GM21576 (cell line): ENCODE measurements around the gene MTARC2.

Experiments used
- ATAC-seq: cut with Tn5 transposase; IDR thresholded peaks from one replicate; pipeline ENCODE4 v1.9.1; 2021; ENCODE audit warnings: mild to moderate bottlenecking, moderate library complexity; ENCODE audit not compliant: unreplicated experiment

The MTARC2 gene

GRCh38 chr1:220824031-220824989, 76.2 kb downstream of the MTARC2 start:
- no peak for ATAC-seq

GRCh38 chr1:220825819-220826551, 77.9 kb downstream of the MTARC2 start:
- ATAC-seq: no peak

- no peak for ATAC-seq
These were observed 78.6 kb downstream of the MTARC2 start for GRCh38 chr1:220826729-220827128.

GRCh38 chr1:220827445-220828178, 79.5 kb downstream of the MTARC2 start:
- ATAC-seq: no peak

GRCh38 chr1:220828179-220828490, 80.0 kb downstream of the MTARC2 start:
- ATAC-seq: no peak

- ATAC-seq: no peak
These were observed 80.9 kb downstream of the MTARC2 start for GRCh38 chr1:220828950-220829586.

- no peak for ATAC-seq
These were observed 85.3 kb downstream of the MTARC2 start for GRCh38 chr1:220833436-220833835.
